ENCODE measurements around the gene SNED1. TPM values are rescaled to one million over a fixed set of nuclear protein-coding genes. Genes with fewer than 3 reads are reported as not detected.
A peak's percentile ranks its signal among the peaks of the same experiment; 100 is the strongest.

SNED1 gene
- total and polyA plus RNA-seq, 4 donors, result 0.65 to 18.1 (median 2.8) TPM

DNA sequence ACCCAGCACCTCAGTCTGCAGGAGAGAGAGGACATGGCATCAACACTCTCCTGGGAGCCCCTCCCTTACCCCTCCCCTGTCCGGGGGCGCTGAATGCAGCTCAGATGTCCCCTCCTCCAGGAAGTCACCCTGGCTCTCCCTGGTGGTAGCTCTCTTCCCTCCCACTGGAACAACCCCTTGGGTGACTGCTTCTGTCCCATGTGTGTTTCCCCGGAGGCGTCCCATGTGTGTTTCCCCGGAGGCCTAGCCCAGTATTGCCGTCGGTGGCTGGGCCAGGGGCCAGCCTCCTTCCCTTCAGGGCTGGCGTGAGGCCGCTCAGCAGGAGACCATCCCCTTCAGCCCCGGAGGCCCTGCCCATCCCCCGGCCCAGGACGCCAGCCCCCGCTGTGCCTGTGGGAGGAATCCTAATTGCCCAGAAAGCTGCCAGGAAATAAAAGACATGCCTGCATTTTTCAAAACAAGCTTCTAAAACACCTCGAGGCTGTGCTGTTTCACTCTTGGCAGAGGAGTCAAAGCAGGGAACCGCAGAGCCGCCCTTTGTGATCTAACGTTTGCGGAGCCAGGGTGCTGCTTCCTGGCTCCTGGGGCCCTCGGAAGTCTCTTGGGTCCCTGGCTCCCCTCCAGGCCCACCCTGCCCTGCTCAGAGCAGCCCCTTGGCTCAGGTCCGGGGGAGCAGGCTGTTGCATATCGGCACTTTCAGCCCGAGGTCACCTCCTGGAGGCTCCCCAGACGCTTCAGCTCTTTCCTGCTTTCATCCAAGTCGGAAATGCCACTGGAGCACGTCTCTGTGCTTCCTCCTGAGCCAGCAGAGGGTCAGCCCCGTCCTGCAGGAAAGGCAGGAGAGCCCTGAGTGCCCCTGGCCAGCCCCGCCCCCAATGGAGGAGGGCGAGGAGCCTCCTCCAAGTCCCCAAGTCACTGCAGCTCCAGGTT lies 11.4 kb downstream of the SNED1 start:
- H3K27me3 ChIP-seq (ENCODE audit: control insufficient read depth in 4 of 4, insufficient read depth in 4 of 4, low read length in 3 of 4), result no peaks in the 10 kb centered on the region
- H3K9ac ChIP-seq (ENCODE audit: low read depth in 1 of 2, low read length in 2 of 2), result no peak overlapping the region
- no peak overlapping the region for H3K27ac ChIP-seq (ENCODE audit: low read depth in 1 of 2, low read length in 2 of 2)
- H3K36me3 ChIP-seq (ENCODE audit: control insufficient read depth in 4 of 4, insufficient read depth in 3 of 4, low read depth in 1 of 4, low read length in 3 of 4), result peaks cover 0 to 6% (median 0%) of the 10 kb centered on the region in 4 donors
- H3K4me3 ChIP-seq (ENCODE audit: low read depth in 1 of 3, low read length in 3 of 3), result no peak overlapping the region
- no peaks in the 10 kb centered on the region for H3K9me3 ChIP-seq (ENCODE audit: control insufficient read depth in 4 of 4, low read length in 3 of 4)
- DNase-seq (ENCODE audit: low spot score), result peak; percentile 33
- peaks cover 0 to 11% (median 0%) of the 10 kb centered on the region in 4 donors for H3K4me1 ChIP-seq (ENCODE audit: control insufficient read depth in 4 of 4, insufficient read depth in 4 of 4, low read length in 3 of 4)
- TF ChIP-seq, protein P1, sequence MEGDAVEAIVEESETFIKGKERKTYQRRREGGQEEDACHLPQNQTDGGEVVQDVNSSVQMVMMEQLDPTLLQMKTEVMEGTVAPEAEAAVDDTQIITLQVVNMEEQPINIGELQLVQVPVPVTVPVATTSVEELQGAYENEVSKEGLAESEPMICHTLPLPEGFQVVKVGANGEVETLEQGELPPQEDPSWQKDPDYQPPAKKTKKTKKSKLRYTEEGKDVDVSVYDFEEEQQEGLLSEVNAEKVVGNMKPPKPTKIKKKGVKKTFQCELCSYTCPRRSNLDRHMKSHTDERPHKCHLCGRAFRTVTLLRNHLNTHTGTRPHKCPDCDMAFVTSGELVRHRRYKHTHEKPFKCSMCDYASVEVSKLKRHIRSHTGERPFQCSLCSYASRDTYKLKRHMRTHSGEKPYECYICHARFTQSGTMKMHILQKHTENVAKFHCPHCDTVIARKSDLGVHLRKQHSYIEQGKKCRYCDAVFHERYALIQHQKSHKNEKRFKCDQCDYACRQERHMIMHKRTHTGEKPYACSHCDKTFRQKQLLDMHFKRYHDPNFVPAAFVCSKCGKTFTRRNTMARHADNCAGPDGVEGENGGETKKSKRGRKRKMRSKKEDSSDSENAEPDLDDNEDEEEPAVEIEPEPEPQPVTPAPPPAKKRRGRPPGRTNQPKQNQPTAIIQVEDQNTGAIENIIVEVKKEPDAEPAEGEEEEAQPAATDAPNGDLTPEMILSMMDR (IDR thresholded peaks at IDR 0.05; ENCODE audit: low read depth, low read length, missing input control), result peak; percentile 9
- TF ChIP-seq, protein P2, sequence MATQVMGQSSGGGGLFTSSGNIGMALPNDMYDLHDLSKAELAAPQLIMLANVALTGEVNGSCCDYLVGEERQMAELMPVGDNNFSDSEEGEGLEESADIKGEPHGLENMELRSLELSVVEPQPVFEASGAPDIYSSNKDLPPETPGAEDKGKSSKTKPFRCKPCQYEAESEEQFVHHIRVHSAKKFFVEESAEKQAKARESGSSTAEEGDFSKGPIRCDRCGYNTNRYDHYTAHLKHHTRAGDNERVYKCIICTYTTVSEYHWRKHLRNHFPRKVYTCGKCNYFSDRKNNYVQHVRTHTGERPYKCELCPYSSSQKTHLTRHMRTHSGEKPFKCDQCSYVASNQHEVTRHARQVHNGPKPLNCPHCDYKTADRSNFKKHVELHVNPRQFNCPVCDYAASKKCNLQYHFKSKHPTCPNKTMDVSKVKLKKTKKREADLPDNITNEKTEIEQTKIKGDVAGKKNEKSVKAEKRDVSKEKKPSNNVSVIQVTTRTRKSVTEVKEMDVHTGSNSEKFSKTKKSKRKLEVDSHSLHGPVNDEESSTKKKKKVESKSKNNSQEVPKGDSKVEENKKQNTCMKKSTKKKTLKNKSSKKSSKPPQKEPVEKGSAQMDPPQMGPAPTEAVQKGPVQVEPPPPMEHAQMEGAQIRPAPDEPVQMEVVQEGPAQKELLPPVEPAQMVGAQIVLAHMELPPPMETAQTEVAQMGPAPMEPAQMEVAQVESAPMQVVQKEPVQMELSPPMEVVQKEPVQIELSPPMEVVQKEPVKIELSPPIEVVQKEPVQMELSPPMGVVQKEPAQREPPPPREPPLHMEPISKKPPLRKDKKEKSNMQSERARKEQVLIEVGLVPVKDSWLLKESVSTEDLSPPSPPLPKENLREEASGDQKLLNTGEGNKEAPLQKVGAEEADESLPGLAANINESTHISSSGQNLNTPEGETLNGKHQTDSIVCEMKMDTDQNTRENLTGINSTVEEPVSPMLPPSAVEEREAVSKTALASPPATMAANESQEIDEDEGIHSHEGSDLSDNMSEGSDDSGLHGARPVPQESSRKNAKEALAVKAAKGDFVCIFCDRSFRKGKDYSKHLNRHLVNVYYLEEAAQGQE (IDR thresholded peaks at IDR 0.05), result no peak
- TF ChIP-seq, protein P3, sequence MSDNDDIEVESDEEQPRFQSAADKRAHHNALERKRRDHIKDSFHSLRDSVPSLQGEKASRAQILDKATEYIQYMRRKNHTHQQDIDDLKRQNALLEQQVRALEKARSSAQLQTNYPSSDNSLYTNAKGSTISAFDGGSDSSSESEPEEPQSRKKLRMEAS (IDR thresholded peaks at IDR 0.05), result no peak
- TF ChIP-seq RXRA (IDR thresholded peaks at IDR 0.05) (no peak), TAF1 (conservative IDR thresholded peaks at IDR 0.05) (no peak), FOXA1 (IDR thresholded peaks at IDR 0.05) (no peak), GABPA (IDR thresholded peaks at IDR 0.05 in 1 of 2, conservative IDR thresholded peaks at IDR 0.05 in 1 of 2) (no peak), SP1 (IDR thresholded peaks at IDR 0.05) (no peak), NR2F2 (IDR thresholded peaks at IDR 0.05) (peak; percentile 82), HNF4G (IDR thresholded peaks at IDR 0.05) (no peak), EGR1 (IDR thresholded peaks at IDR 0.05; ENCODE audit: low read depth in 2 of 2) (no peak)
- 54% methylated on average over 28 of the region's 28 CpGs for WGBS

DNA sequence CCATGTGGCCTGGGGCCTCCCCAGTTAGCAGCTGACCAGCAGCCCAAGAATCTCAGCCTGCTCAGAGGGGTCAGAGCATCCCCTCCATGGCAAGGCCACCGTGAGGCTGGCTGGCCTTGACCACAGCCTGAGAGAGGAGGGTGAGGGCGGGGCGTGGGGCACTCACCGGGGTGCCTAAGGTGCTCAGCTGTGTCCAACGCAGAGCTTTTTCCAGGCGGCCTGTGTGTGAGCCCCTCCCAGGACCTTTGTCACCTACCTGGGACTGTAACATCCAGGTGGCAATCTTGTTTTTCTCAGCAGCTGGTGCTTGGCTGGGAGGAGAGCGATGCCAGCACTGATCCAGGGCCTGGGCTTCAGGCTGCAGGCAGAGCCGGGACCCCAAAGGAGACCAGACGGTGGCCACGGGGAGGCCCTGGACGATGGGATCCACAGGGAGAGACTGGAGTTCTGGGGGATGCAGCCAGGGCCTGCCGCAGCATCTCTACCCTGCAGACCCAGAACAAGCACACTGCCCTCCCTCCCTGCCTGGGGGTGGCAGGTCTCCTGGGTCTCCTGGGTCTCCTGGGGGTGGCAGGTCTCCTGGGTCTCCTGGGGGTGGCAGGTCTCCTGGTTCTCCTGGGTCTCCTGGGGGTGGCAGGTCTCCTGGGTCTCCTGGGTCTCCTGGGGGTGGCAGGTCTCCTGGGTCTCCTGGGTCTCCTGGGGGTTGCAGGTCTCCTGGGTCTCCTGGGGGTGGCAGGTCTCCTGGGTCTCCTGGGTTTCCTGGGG lies 12.3 kb downstream of the SNED1 start:
- Histone ChIP-seq H3K9me3 (ENCODE audit: control insufficient read depth in 4 of 4, low read length in 3 of 4) (no peaks in the 10 kb centered on the region), H3K27ac (ENCODE audit: low read depth in 1 of 2, low read length in 2 of 2) (no peak overlapping the region), H3K4me3 (ENCODE audit: low read depth in 1 of 3, low read length in 3 of 3) (no peak overlapping the region), H3K27me3 (ENCODE audit: control insufficient read depth in 4 of 4, insufficient read depth in 4 of 4, low read length in 3 of 4) (no peaks in the 10 kb centered on the region), H3K36me3 (ENCODE audit: control insufficient read depth in 4 of 4, insufficient read depth in 3 of 4, low read depth in 1 of 4, low read length in 3 of 4) (peaks cover 0 to 7% (median 0%) of the 10 kb centered on the region in 4 donors), H3K4me1 (ENCODE audit: control insufficient read depth in 4 of 4, insufficient read depth in 4 of 4, low read length in 3 of 4) (peaks cover 0 to 11% (median 0%) of the 10 kb centered on the region in 4 donors), H3K9ac (ENCODE audit: low read depth in 1 of 2, low read length in 2 of 2) (no peak overlapping the region)
- no peak for DNase-seq (ENCODE audit: low spot score)
- 80% methylated on average over 12 of the region's 12 CpGs for WGBS
- no peak for TF ChIP-seq SP1 (IDR thresholded peaks at IDR 0.05)
- no peak for TF ChIP-seq FOXA1 (IDR thresholded peaks at IDR 0.05)
- TF ChIP-seq HNF4G (IDR thresholded peaks at IDR 0.05), result no peak
